ENCODE measurements around the gene CXCR4. TPM values are rescaled to one million over a fixed set of nuclear protein-coding genes. Genes with fewer than 3 reads are reported as not detected.

Gene CXCR4
- total and polyA plus RNA-seq, 10 of the 15 experiments (the other 5 are each of a cell fraction or from before 2014, with no cell fraction given), result 31.1 to 749 (median 52.7) TPM

- TF ChIP-seq BCLAF1 (IDR thresholded peaks at IDR 0.05) (no peak), MTA3 (IDR thresholded peaks at IDR 0.05; ENCODE audit: borderline replicate concordance, low read length) (no peak), MEF2B (IDR thresholded peaks at IDR 0.05; ENCODE audit: partially characterized antibody, poor library complexity, severe bottlenecking) (peak; percentile 31), NFYB (IDR thresholded peaks at IDR 0.05; ENCODE audit: insufficient read depth, low read depth, low read length) (no peak), RUNX3 (IDR thresholded peaks at IDR 0.05; ENCODE audit: low read length) (peak; percentile 83), E2F8 (IDR thresholded peaks at IDR 0.05; ENCODE audit: low read depth, partially characterized antibody) (no peak), MTA2 (IDR thresholded peaks at IDR 0.05; ENCODE audit: low read depth) (no peak), CUX1 (IDR thresholded peaks at IDR 0.05; ENCODE audit: insufficient replicate concordance, low read depth, low read length) (peak; percentile 21), CBFB (IDR thresholded peaks at IDR 0.05; ENCODE audit: low read depth) (no peak), EP300 (IDR thresholded peaks at IDR 0.05; ENCODE audit: borderline replicate concordance in 1 of 2, control insufficient read depth in 1 of 2, low read depth in 2 of 2, low read length in 2 of 2) (peak in 1 of 2 experiments; percentile 59; a peak in 2 of 4 replicates)
- TF ChIP-seq, protein P1, sequence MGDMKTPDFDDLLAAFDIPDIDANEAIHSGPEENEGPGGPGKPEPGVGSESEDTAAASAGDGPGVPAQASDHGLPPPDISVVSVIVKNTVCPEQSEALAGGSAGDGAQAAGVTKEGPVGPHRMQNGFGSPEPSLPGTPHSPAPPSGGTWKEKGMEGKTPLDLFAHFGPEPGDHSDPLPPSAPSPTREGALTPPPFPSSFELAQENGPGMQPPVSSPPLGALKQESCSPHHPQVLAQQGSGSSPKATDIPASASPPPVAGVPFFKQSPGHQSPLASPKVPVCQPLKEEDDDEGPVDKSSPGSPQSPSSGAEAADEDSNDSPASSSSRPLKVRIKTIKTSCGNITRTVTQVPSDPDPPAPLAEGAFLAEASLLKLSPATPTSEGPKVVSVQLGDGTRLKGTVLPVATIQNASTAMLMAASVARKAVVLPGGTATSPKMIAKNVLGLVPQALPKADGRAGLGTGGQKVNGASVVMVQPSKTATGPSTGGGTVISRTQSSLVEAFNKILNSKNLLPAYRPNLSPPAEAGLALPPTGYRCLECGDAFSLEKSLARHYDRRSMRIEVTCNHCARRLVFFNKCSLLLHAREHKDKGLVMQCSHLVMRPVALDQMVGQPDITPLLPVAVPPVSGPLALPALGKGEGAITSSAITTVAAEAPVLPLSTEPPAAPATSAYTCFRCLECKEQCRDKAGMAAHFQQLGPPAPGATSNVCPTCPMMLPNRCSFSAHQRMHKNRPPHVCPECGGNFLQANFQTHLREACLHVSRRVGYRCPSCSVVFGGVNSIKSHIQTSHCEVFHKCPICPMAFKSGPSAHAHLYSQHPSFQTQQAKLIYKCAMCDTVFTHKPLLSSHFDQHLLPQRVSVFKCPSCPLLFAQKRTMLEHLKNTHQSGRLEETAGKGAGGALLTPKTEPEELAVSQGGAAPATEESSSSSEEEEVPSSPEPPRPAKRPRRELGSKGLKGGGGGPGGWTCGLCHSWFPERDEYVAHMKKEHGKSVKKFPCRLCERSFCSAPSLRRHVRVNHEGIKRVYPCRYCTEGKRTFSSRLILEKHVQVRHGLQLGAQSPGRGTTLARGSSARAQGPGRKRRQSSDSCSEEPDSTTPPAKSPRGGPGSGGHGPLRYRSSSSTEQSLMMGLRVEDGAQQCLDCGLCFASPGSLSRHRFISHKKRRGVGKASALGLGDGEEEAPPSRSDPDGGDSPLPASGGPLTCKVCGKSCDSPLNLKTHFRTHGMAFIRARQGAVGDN (IDR thresholded peaks at IDR 0.05), result no peak
Observed at GRCh38 chr2:136107051-136108033, 10.6 kb downstream of the CXCR4 start (continued).

Measured in GM12878 (cell line).